ENCODE data around the gene LIPN.

Gene LIPN

GRCh38 chr10:88793712-88794299, 34.0 kb downstream of the LIPN start:
- no peak overlapping the region for H3K4me3 ChIP-seq (ENCODE audit: low read depth, low read length)
- TF ChIP-seq MYC (IDR thresholded peaks at IDR 0.05; ENCODE audit: low read depth, low read length) (no peak), CTCF (IDR thresholded peaks at IDR 0.05; ENCODE audit: low read depth, low read length) (no peak), POLR2A (IDR thresholded peaks at IDR 0.05; ENCODE audit: extremely low read depth, insufficient read length) (no peak), MAX (IDR thresholded peaks at IDR 0.05; ENCODE audit: low read depth, low read length) (no peak)
- DNase-seq (ENCODE audit: low read depth) = peak; percentile 57

- DNase-seq (ENCODE audit: low read depth) = no peak
- TF ChIP-seq POLR2A (IDR thresholded peaks at IDR 0.05; ENCODE audit: extremely low read depth, insufficient read length) (no peak), CTCF (IDR thresholded peaks at IDR 0.05; ENCODE audit: low read depth, low read length) (no peak), MAX (IDR thresholded peaks at IDR 0.05; ENCODE audit: low read depth, low read length) (no peak), MYC (IDR thresholded peaks at IDR 0.05; ENCODE audit: low read depth, low read length) (no peak)
- no peak overlapping the region for H3K4me3 ChIP-seq (ENCODE audit: low read depth, low read length)
Observed at GRCh38 chr10:88794731-88795130, 34.9 kb downstream of the LIPN start.

- no peak for DNase-seq (ENCODE audit: low read depth)
- no peak overlapping the region for H3K4me3 ChIP-seq (ENCODE audit: low read depth, low read length)
- TF ChIP-seq CTCF (IDR thresholded peaks at IDR 0.05; ENCODE audit: low read depth, low read length) (no peak), MAX (IDR thresholded peaks at IDR 0.05; ENCODE audit: low read depth, low read length) (no peak), MYC (IDR thresholded peaks at IDR 0.05; ENCODE audit: low read depth, low read length) (no peak), POLR2A (IDR thresholded peaks at IDR 0.05; ENCODE audit: extremely low read depth, insufficient read length) (no peak)
Observed at GRCh38 chr10:88800152-88801125, 40.6 kb downstream of the LIPN start.

- no peak within 1 kb of the TSS for H3K4me3 ChIP-seq (ENCODE audit: low read depth, low read length)
- no peak for TF ChIP-seq MAX (IDR thresholded peaks at IDR 0.05; ENCODE audit: low read depth, low read length)
- TF ChIP-seq MYC (IDR thresholded peaks at IDR 0.05; ENCODE audit: low read depth, low read length) = no peak
- no peak for TF ChIP-seq POLR2A (IDR thresholded peaks at IDR 0.05; ENCODE audit: extremely low read depth, insufficient read length)
- no peak for TF ChIP-seq CTCF (IDR thresholded peaks at IDR 0.05; ENCODE audit: low read depth, low read length)
- no peak for DNase-seq (ENCODE audit: low read depth)
Observed at GRCh38 chr10:88802523-88803285, 42.9 kb downstream of the LIPN start, which contains the start of gene LIPM. Gene LIPM (plus strand): TSS chr10:88802730. CDS start chr10:88802897, 167 bp downstream.

GRCh38 chr10:88803641-88804040, 43.8 kb downstream of the LIPN start:
- TF ChIP-seq CTCF (IDR thresholded peaks at IDR 0.05; ENCODE audit: low read depth, low read length) = no peak
- no peak overlapping the region for H3K4me3 ChIP-seq (ENCODE audit: low read depth, low read length)
- DNase-seq (ENCODE audit: low read depth) = no peak
